Keratinocyte (primary cell): ENCODE measurements around the gene STAG1. TPM values are rescaled to one million over a fixed set of nuclear protein-coding genes. Genes with fewer than 3 reads are reported as not detected.

Source experiments
- DNase-seq: peaks from one replicate; pipeline ENCODE4 v3.0.0-alpha.2; 2011; ENCODE audit warnings: low read depth, missing footprints, low spot score
- FAIRE-seq: peaks from 2 replicates; lab custom pipeline; 2011; peaks lifted over from hg19 to GRCh38; lab: Jason Lieb, UNC
- H2AFZ ChIP-seq: 2 replicates; pipeline ENCODE4 v1.6.0; 2012; ENCODE audit warnings: low read length, control low read depth, inconsistent platforms; ENCODE audit not compliant: control insufficient read depth
- H3K27ac ChIP-seq: 2 replicates; pipeline ENCODE4 v1.5.1; 2011; ENCODE audit warnings: low read length; ENCODE audit not compliant: control insufficient read depth, insufficient read depth
- H3K27me3 ChIP-seq: 3 replicates; pipeline ENCODE4 v1.6.0; 2011; ENCODE audit warnings: low read length; ENCODE audit not compliant: control insufficient read depth, insufficient read depth; ENCODE audit errors: extremely low read depth
- H3K36me3 ChIP-seq, 2 experiments: 2 replicates in 1 of 2; 3 replicates in 1 of 2; pipeline ENCODE4 v1.5.1; 2011; ENCODE audit warnings: low read length in 2 of 2, mild to moderate bottlenecking in 1 of 2; ENCODE audit not compliant: control insufficient read depth in 2 of 2, insufficient read depth in 2 of 2; ENCODE audit errors: extremely low read depth in 1 of 2
- H3K4me1 ChIP-seq: 3 replicates; pipeline ENCODE4 v1.5.1; 2011; ENCODE audit warnings: low read length; ENCODE audit not compliant: control insufficient read depth, insufficient read depth; ENCODE audit errors: extremely low read depth
- H3K4me2 ChIP-seq: 3 replicates; pipeline ENCODE4 v1.6.0; 2011; ENCODE audit warnings: low read depth, low read length; ENCODE audit not compliant: control insufficient read depth, insufficient read depth; ENCODE audit errors: extremely low read depth
- H3K4me3 ChIP-seq, 3 experiments: fragments of 200-600 bp in 1 of 3; sonication (generic) in 1 of 3; 2 replicates in 2 of 3; 3 replicates in 1 of 3; pipeline ENCODE4 v1.5.1; 2011 to 2016; ENCODE audit warnings: low read length in 3 of 3, mild to moderate bottlenecking in 3 of 3, control low read depth in 2 of 3, inconsistent platforms in 1 of 3, low read depth in 1 of 3, mixed read lengths in 1 of 3, mixed run types in 1 of 3, moderate library complexity in 1 of 3; ENCODE audit not compliant: control insufficient read depth in 2 of 3, insufficient read depth in 2 of 3; ENCODE audit errors: extremely low read depth in 1 of 3
- H3K79me2 ChIP-seq: 2 replicates; pipeline ENCODE4 v1.6.0; 2012; ENCODE audit warnings: low read length; ENCODE audit not compliant: control insufficient read depth, insufficient read depth
- H3K9ac ChIP-seq: 3 replicates; pipeline ENCODE4 v1.6.0; 2011; ENCODE audit warnings: low read length; ENCODE audit not compliant: control insufficient read depth, insufficient read depth; ENCODE audit errors: extremely low read depth
- H3K9me1 ChIP-seq: 3 replicates; pipeline ENCODE4 v1.6.0; 2011; ENCODE audit warnings: low read length; ENCODE audit not compliant: control insufficient read depth, insufficient read depth; ENCODE audit errors: extremely low read depth
- H3K9me3 ChIP-seq: 2 replicates; pipeline ENCODE4 v1.5.1; 2012; ENCODE audit warnings: low read depth, low read length; ENCODE audit not compliant: control insufficient read depth
- H4K20me1 ChIP-seq: 3 replicates; pipeline ENCODE4 v1.6.0; 2011; ENCODE audit warnings: low read length; ENCODE audit not compliant: control insufficient read depth, insufficient read depth; ENCODE audit errors: extremely low read depth
- CTCF ChIP-seq, 3 experiments: IDR thresholded peaks in 1 of 3; conservative IDR thresholded peaks in 1 of 3; optimal IDR thresholded peaks in 1 of 3; 2 replicates in 2 of 3; 3 replicates in 1 of 3; pipeline versions ENCODE3 to v1.5.1; 2011; ENCODE audit warnings: low read length in 3 of 3, mild to moderate bottlenecking in 3 of 3, moderate library complexity in 2 of 3, control low read depth in 1 of 3, inconsistent platforms in 1 of 3; ENCODE audit not compliant: insufficient read depth in 2 of 3; ENCODE audit errors: extremely low read depth in 1 of 3
- EZH2 ChIP-seq: IDR thresholded peaks from one replicate; pipeline ENCODE4 v1.6.1; 2012; ENCODE audit warnings: inconsistent platforms, mild to moderate bottlenecking, low read length, moderate library complexity
- dilution Hi-C: fragments of 300-500 bp; cut with MboI; formaldehyde crosslinking; loops from one replicate; pipeline ENCODE4 v1.7.0; 2020; ENCODE audit warnings: low sequenced_read_pairs; ENCODE audit not compliant: extremely low pct_ligation_motif_present
- polyA plus RNA-seq, 5 experiments: library from polyadenylated mRNA; depleted of rRNA in 3 of 5; stranded (reverse) in 3 of 5; stranded (forward) in 1 of 5; unstranded in 1 of 5; fragments of >200 nt; gene quantifications; 1 replicate in 1 of 5; 2 replicates in 3 of 5; 3 replicates in 1 of 5; pipeline versions ENCODE4 v1.2.1 to v1.2.3, GENCODE V29; 2011 to 2012; ENCODE audit warnings: missing spikeins in 2 of 5, low read depth in 1 of 5, low replicate concordance in 1 of 5

STAG1 gene
- polyA plus RNA-seq, 1 donor (not counting 4 experiments of a cell fraction or from before 2014, with no cell fraction given): 11.8 TPM

- Histone ChIP-seq H3K9me1 (no peaks in the 10 kb centered on the region), H3K27ac (no peak overlapping the region), H4K20me1 (no peaks in the 10 kb centered on the region), H3K4me3 (no peak overlapping the region), H2AFZ (no peak overlapping the region), H3K9me3 (no peaks in the 10 kb centered on the region), H3K4me2 (no peak overlapping the region), H3K4me1 (no peaks in the 10 kb centered on the region), H3K27me3 (no peaks in the 10 kb centered on the region), H3K79me2 (no peaks in the 10 kb centered on the region), H3K9ac (no peak overlapping the region), H3K36me3 (no peaks in the 10 kb centered on the region)
- dilution Hi-C loops: no loop called here
- DNase-seq: no peak
- no peak for FAIRE-seq
- TF ChIP-seq CTCF (optimal IDR thresholded peaks at IDR 0.05 in 1 of 3, IDR thresholded peaks at IDR 0.05 in 1 of 3, conservative IDR thresholded peaks at IDR 0.05 in 1 of 3; ENCODE audit: extremely low read depth in 1 of 3, insufficient read depth in 2 of 3, low read length in 3 of 3) (no peak), EZH2 (no peak)
Measured at GRCh38 chr3:136577791-136578190, 174.4 kb downstream of the STAG1 start.

GRCh38 chr3:136576279-136577009 lies 175.7 kb downstream of the STAG1 start:
- Histone ChIP-seq H3K4me3 (no peak overlapping the region), H3K27me3 (no peaks in the 10 kb centered on the region), H3K9ac (no peak overlapping the region), H3K27ac (no peak overlapping the region), H2AFZ (no peak overlapping the region), H3K9me3 (no peaks in the 10 kb centered on the region), H3K9me1 (no peaks in the 10 kb centered on the region), H4K20me1 (no peaks in the 10 kb centered on the region), H3K79me2 (no peaks in the 10 kb centered on the region), H3K36me3 (no peaks in the 10 kb centered on the region), H3K4me1 (no peaks in the 10 kb centered on the region), H3K4me2 (no peak overlapping the region)
- DNase-seq (no peak), FAIRE-seq (no peak)
- dilution Hi-C loops: no loop called here
- no peak for TF ChIP-seq CTCF (optimal IDR thresholded peaks at IDR 0.05 in 1 of 3, IDR thresholded peaks at IDR 0.05 in 1 of 3, conservative IDR thresholded peaks at IDR 0.05 in 1 of 3; ENCODE audit: extremely low read depth in 1 of 3, insufficient read depth in 2 of 3, low read length in 3 of 3)
- TF ChIP-seq EZH2: no peak
